Activated effector memory CD4-positive, alpha-beta T cell treated with anti-CD3 and anti-CD28 coated beads, Interleukin-2, amount 50 U/mL, for 16 hours (primary cell): ENCODE data around the gene SDCBP2.

ENCODE experiments used
- DNase-seq: peaks from one replicate; pipeline ENCODE4 v3.0.0-alpha.2; 2020

The SDCBP2 gene

GRCh38 chr20:1267809-1268374, 61.0 kb downstream of the SDCBP2 start:
- no peak for DNase-seq

GRCh38 chr20:1267161-1267560, 61.8 kb downstream of the SDCBP2 start:
- DNase-seq, result no peak

GRCh38 chr20:1266167-1266973, 62.6 kb downstream of the SDCBP2 start, which contains the start of gene SNPH:
SNPH (plus strand) TSS chr20:1266294; CDS start chr20:1296240, 29,946 bp downstream.
- peak; percentile 89 for DNase-seq

GRCh38 chr20:1265916-1266166, 63.1 kb downstream of the SDCBP2 start:
- DNase-seq, result no peak

- no peak for DNase-seq
Observed at GRCh38 chr20:1265226-1265915, 63.6 kb downstream of the SDCBP2 start.

GRCh38 chr20:1264727-1265126, 64.2 kb downstream of the SDCBP2 start:
- no peak for DNase-seq

- DNase-seq, result no peak
Observed at GRCh38 chr20:1263853-1264252, 65.1 kb downstream of the SDCBP2 start.
